DND-41 (cell line): Measurements from ENCODE around the gene CEACAM4.

Experiments
- ATAC-seq: fragments of 200-7000 bp; cut with Tn5 transposase; 3 replicates; pipeline ENCODE4 v1.9.1; 2021; ENCODE audit warnings: low read depth; ENCODE audit not compliant: insufficient read depth
- DNase-seq: peaks from one replicate; pipeline ENCODE4 v3.0.0-alpha.2; 2020
- H2AFZ ChIP-seq: 2 replicates; pipeline ENCODE4 v1.6.0; 2012; ENCODE audit warnings: low read depth, low read length
- H3K27ac ChIP-seq: 2 replicates; pipeline ENCODE4 v1.5.1; 2012; ENCODE audit warnings: low read length, inconsistent platforms
- H3K27me3 ChIP-seq: fragments of 200-600 bp; sonication (generic); 2 replicates; pipeline ENCODE4 v1.6.0; 2012; ENCODE audit warnings: low read length, mild to moderate bottlenecking, inconsistent platforms; ENCODE audit not compliant: insufficient read depth, poor library complexity
- H3K36me3 ChIP-seq: 2 replicates; pipeline ENCODE4 v1.5.1; 2012; ENCODE audit warnings: low read length, inconsistent platforms; ENCODE audit not compliant: insufficient read depth
- H3K4me1 ChIP-seq: 2 replicates; pipeline ENCODE4 v1.5.1; 2012; ENCODE audit warnings: mild to moderate bottlenecking, low read length; ENCODE audit not compliant: insufficient read depth
- H3K4me2 ChIP-seq: 2 replicates; pipeline ENCODE4 v1.6.0; 2012; ENCODE audit warnings: mild to moderate bottlenecking, moderate library complexity, low read length, inconsistent platforms; ENCODE audit not compliant: insufficient read depth
- H3K4me3 ChIP-seq, 2 experiments: fragments of 200-600 bp in 1 of 2; shearing (Covaris generic) in 1 of 2; 2 replicates each; pipeline ENCODE4 v1.5.1; 2012 to 2016; ENCODE audit warnings: inconsistent platforms in 2 of 2, low read length in 2 of 2, mild to moderate bottlenecking in 2 of 2, low read depth in 1 of 2, moderate library complexity in 1 of 2
- H3K79me2 ChIP-seq: 2 replicates; pipeline ENCODE4 v1.6.0; 2012; ENCODE audit warnings: low read length, inconsistent platforms; ENCODE audit not compliant: insufficient read depth
- H3K9ac ChIP-seq: 2 replicates; pipeline ENCODE4 v1.6.0; 2012; ENCODE audit warnings: low read depth, mild to moderate bottlenecking, inconsistent platforms, low read length, moderate library complexity
- H3K9me3 ChIP-seq: 2 replicates; pipeline ENCODE4 v1.5.1; 2012; ENCODE audit warnings: low read length, moderate library complexity, mild to moderate bottlenecking, inconsistent platforms; ENCODE audit not compliant: insufficient read depth, severe bottlenecking
- H4K20me1 ChIP-seq: 2 replicates; pipeline ENCODE4 v1.6.0; 2012; ENCODE audit warnings: low read length; ENCODE audit not compliant: insufficient read depth
- CTCF ChIP-seq: IDR thresholded peaks from 2 replicates; pipeline ENCODE4 v1.5.1; 2012; ENCODE audit warnings: borderline replicate concordance, low read length, moderate library complexity, mild to moderate bottlenecking; ENCODE audit not compliant: poor library complexity, severe bottlenecking; ENCODE audit errors: extremely low read depth
- EZH2 ChIP-seq: IDR thresholded peaks from 3 replicates; pipeline ENCODE4 v1.6.1; 2012; ENCODE audit warnings: borderline replicate concordance, low read depth, mild to moderate bottlenecking, moderate library complexity, low read length, inconsistent platforms; ENCODE audit not compliant: severe bottlenecking

Gene CEACAM4

GRCh38 chr19:41626278-41626677 is 596 bp downstream of the CEACAM4 start:
- Histone ChIP-seq H3K27me3 (no peaks in the 10 kb centered on the region), H3K9me3 (peaks cover 3% of the 10 kb centered on the region), H3K27ac (no peak overlapping the region)

GRCh38 chr19:41624937-41625336 is 1.9 kb downstream of the CEACAM4 start:
- Histone ChIP-seq H3K4me2 (no peak overlapping the region), H3K27ac (no peak overlapping the region), H3K27me3 (no peaks in the 10 kb centered on the region), H3K79me2 (no peaks in the 10 kb centered on the region), H4K20me1 (no peaks in the 10 kb centered on the region), H2AFZ (no peak overlapping the region), H3K36me3 (no peaks in the 10 kb centered on the region), H3K9ac (no peak overlapping the region), H3K9me3 (no peaks in the 10 kb centered on the region), H3K4me3 (no peak overlapping the region), H3K4me1 (no peaks in the 10 kb centered on the region)
- ATAC-seq (no peak), DNase-seq (no peak)
- TF ChIP-seq EZH2: no peak
- no peak for TF ChIP-seq CTCF

More at GRCh38 chr19:41626278-41626677, 596 bp downstream of the CEACAM4 start:
- H4K20me1 ChIP-seq: no peaks in the 10 kb centered on the region
- no peaks in the 10 kb centered on the region for H3K79me2 ChIP-seq
- no peak for DNase-seq
- no peaks in the 10 kb centered on the region for H3K36me3 ChIP-seq
- no peaks in the 10 kb centered on the region for H3K4me1 ChIP-seq
- H3K4me2 ChIP-seq: no peak overlapping the region
- H3K4me3 ChIP-seq: no peak overlapping the region
- no peak overlapping the region for H2AFZ ChIP-seq
- no peak overlapping the region for H3K9ac ChIP-seq
- TF ChIP-seq CTCF: no peak
- no peak for ATAC-seq

GRCh38 chr19:41624515-41624914 is 2.4 kb downstream of the CEACAM4 start:
- Histone ChIP-seq H3K9me3 (no peaks in the 10 kb centered on the region), H3K79me2 (no peaks in the 10 kb centered on the region), H3K36me3 (no peaks in the 10 kb centered on the region), H3K9ac (no peak overlapping the region), H3K4me3 (no peak overlapping the region), H3K27me3 (no peaks in the 10 kb centered on the region), H2AFZ (no peak overlapping the region), H3K4me2 (no peak overlapping the region), H4K20me1 (no peaks in the 10 kb centered on the region), H3K27ac (no peak overlapping the region), H3K4me1 (no peaks in the 10 kb centered on the region)
- DNase-seq (no peak), ATAC-seq (no peak)
- no peak for TF ChIP-seq CTCF
- TF ChIP-seq EZH2: no peak

- no peaks in the 10 kb centered on the region for H3K9me3 ChIP-seq
Measured at GRCh38 chr19:41623360-41623759, 3.5 kb downstream of the CEACAM4 start.

More at GRCh38 chr19:41623360-41623759, 3.5 kb downstream of the CEACAM4 start:
- Histone ChIP-seq H2AFZ (no peak overlapping the region), H3K4me1 (no peaks in the 10 kb centered on the region), H3K4me2 (no peak overlapping the region), H3K4me3 (no peak overlapping the region), H3K36me3 (no peaks in the 10 kb centered on the region), H3K27me3 (no peaks in the 10 kb centered on the region), H3K9ac (no peak overlapping the region), H3K27ac (no peak overlapping the region), H3K79me2 (no peaks in the 10 kb centered on the region), H4K20me1 (peaks cover 2% of the 10 kb centered on the region; the same call in 1 of the 2 replicates)
- DNase-seq (no peak), ATAC-seq (no peak)
- TF ChIP-seq CTCF (no peak), EZH2 (no peak)
